OCI-LY7 (cell line): Measurements from ENCODE around the gene SESN3. TPM values are rescaled to one million over a fixed set of nuclear protein-coding genes. Genes with fewer than 3 reads are reported as not detected.

Experiments
- BruUV-seq: library from RNA; stranded (reverse); fragments of 400-500 nt; replicated peaks from 2 replicates; lab custom pipeline; 2021; lab: Mats Ljungman, UMichigan
- CTCF ChIA-PET: fragments of 300-600 bp; sonication (Branson Sonifier 250); formaldehyde crosslinking; loops from one replicate; lab custom pipeline; 2022; ENCODE audit warnings: antibody characterized with exemption; ENCODE audit not compliant: unreplicated experiment; lab: Charles Lee
- POLR2A ChIA-PET: fragments of 300-600 bp; sonication (Branson Sonifier 250); formaldehyde crosslinking; loops from one replicate; lab custom pipeline; 2022; ENCODE audit warnings: antibody characterized with exemption; lab: Charles Lee
- DNase-seq: peaks from one replicate; pipeline ENCODE4 v3.0.0-alpha.2; 2015; ENCODE audit warnings: low spot score
- H2AFZ ChIP-seq: fragments of 200-600 bp; sonication (generic), shearing (Covaris generic); 2 replicates; pipeline ENCODE4 v1.6.1; 2014; ENCODE audit warnings: mild to moderate bottlenecking, antibody characterized with exemption, low read length, moderate library complexity
- H3K27ac ChIP-seq: fragments of 200-600 bp; sonication (generic); 2 replicates; pipeline ENCODE4 v1.5.1; 2014; ENCODE audit warnings: mixed run types, low read depth, mild to moderate bottlenecking, moderate library complexity, low read length, inconsistent platforms; ENCODE audit not compliant: poor library complexity, severe bottlenecking
- H3K36me3 ChIP-seq: fragments of 200-600 bp; sonication (generic); 2 replicates; pipeline ENCODE4 v1.6.1; 2014; ENCODE audit warnings: mild to moderate bottlenecking, antibody characterized with exemption, low read length, moderate library complexity, mixed read lengths; ENCODE audit not compliant: insufficient read depth
- H3K4me1 ChIP-seq: fragments of 200-600 bp; sonication (generic); 2 replicates; pipeline ENCODE4 v1.5.1; 2014; ENCODE audit warnings: mild to moderate bottlenecking, low read length; ENCODE audit not compliant: insufficient read depth, poor library complexity, severe bottlenecking
- H3K4me2 ChIP-seq: fragments of 200-600 bp; sonication (generic); 2 replicates; pipeline ENCODE4 v1.6.1; 2014; ENCODE audit warnings: mild to moderate bottlenecking, low read length
- H3K4me3 ChIP-seq: fragments of 200-600 bp; sonication (generic); 2 replicates; pipeline ENCODE4 v1.5.1; 2014; ENCODE audit warnings: mild to moderate bottlenecking, low read depth, low read length; ENCODE audit not compliant: poor library complexity, severe bottlenecking
- H3K79me2 ChIP-seq: fragments of 200-600 bp; sonication (generic); 2 replicates; pipeline ENCODE4 v1.6.1; 2016; ENCODE audit warnings: low read depth, mild to moderate bottlenecking, low read length, moderate library complexity, mixed read lengths; ENCODE audit not compliant: insufficient read depth
- H3K9me2 ChIP-seq: fragments of 200-600 bp; sonication (generic); 2 replicates; pipeline ENCODE4 v1.6.1; 2016; ENCODE audit warnings: mild to moderate bottlenecking, low read length, mixed read lengths; ENCODE audit not compliant: insufficient read depth
- H3K9me3 ChIP-seq: fragments of 200-600 bp; sonication (generic); 2 replicates; pipeline ENCODE4 v1.6.1; 2014; ENCODE audit warnings: mild to moderate bottlenecking, mixed run types, low read length, mixed read lengths
- H4K20me1 ChIP-seq: fragments of 200-600 bp; sonication (generic); 2 replicates; pipeline ENCODE4 v1.6.1; 2014; ENCODE audit warnings: mild to moderate bottlenecking, antibody characterized with exemption, low read length, moderate library complexity, mixed read lengths; ENCODE audit not compliant: insufficient read depth
- CTCF ChIP-seq: fragments of 200-600 bp; sonication (generic); conservative IDR thresholded peaks from 2 replicates; pipeline ENCODE4 v1.5.1; 2014; ENCODE audit warnings: mild to moderate bottlenecking, antibody characterized with exemption, low read length, moderate library complexity, mixed read lengths
- EZH2phosphoT487 ChIP-seq: fragments of 200-600 bp; sonication (generic); IDR thresholded peaks from 2 replicates; pipeline ENCODE4 v1.6.1; 2018; ENCODE audit warnings: low read depth, borderline replicate concordance, mild to moderate bottlenecking, mixed run types, antibody characterized with exemption, low read length, moderate library complexity, mixed read lengths
- intact Hi-C: fragments of 100-400 bp; cut with micrococcal nuclease; formaldehyde crosslinking; loops from one replicate; pipeline ENCODE4 v1.10.0; 2022; ENCODE audit not compliant: unreplicated experiment
- total RNA-seq, 2 experiments: library from RNA; depleted of rRNA in 1 of 2; stranded (reverse); fragments of >200 nt in 1 of 2; shearing (Covaris generic) in 1 of 2; gene quantifications; 2 replicates each; pipeline ENCODE4 v1.2.3, GENCODE V29; 2014 to 2022

The SESN3 gene
- total RNA-seq, 2 experiments from 2014 or later = 4.4 to 9.6 TPM

GRCh38 chr11:95147364-95147905, 83.6 kb downstream of the SESN3 start:
- no peak for TF ChIP-seq EZH2phosphoT487
- no peak for TF ChIP-seq CTCF
- BruUV-seq = no TSS peak
- POLR2A ChIA-PET = interaction anchor here (0.6 to 1.6 kb wide), 4 partner anchors 9 to 627 kb away, joined by 3 to 7 read pairs (median 4); no protein-coding TSS in a partner anchor

GRCh38 chr11:95145430-95146060, 85.5 kb downstream of the SESN3 start:
- CTCF ChIA-PET = no interaction called here
- Histone ChIP-seq H4K20me1 (no peaks in the 10 kb centered on the region), H3K9me3 (no peaks in the 10 kb centered on the region), H3K36me3 (no peaks in the 10 kb centered on the region), H3K9me2 (no peaks in the 10 kb centered on the region), H3K79me2 (no peaks in the 10 kb centered on the region), H2AFZ (no peak overlapping the region), H3K27ac (no peak overlapping the region), H3K4me3 (no peak overlapping the region), H3K4me2 (no peak overlapping the region), H3K4me1 (no peaks in the 10 kb centered on the region)
- DNase-seq = no peak
- no peak for TF ChIP-seq CTCF
- TF ChIP-seq EZH2phosphoT487 = no peak
- intact Hi-C loops = no loop called here
- BruUV-seq = no TSS peak
- POLR2A ChIA-PET = interaction anchor here (0.6 to 1.6 kb wide), 2 partner anchors 11 to 1076 kb away, joined by 5 read pairs; no protein-coding TSS in a partner anchor

More at GRCh38 chr11:95147364-95147905, 83.6 kb downstream of the SESN3 start:
- intact Hi-C loops = no loop called here
- Histone ChIP-seq H3K9me2 (no peaks in the 10 kb centered on the region), H2AFZ (no peak overlapping the region), H4K20me1 (no peaks in the 10 kb centered on the region), H3K9me3 (no peaks in the 10 kb centered on the region), H3K27ac (no peak overlapping the region), H3K79me2 (no peaks in the 10 kb centered on the region), H3K4me3 (no peak overlapping the region), H3K36me3 (no peaks in the 10 kb centered on the region), H3K4me2 (no peak overlapping the region), H3K4me1 (peaks cover 8% of the 10 kb centered on the region)
- CTCF ChIA-PET = no interaction called here
- DNase-seq = no peak
